GM10266 (cell line): ENCODE measurements around the gene DCAF7.

ENCODE experiments used
- DNase-seq: peaks from one replicate; pipeline ENCODE4 v3.0.0; 2012; ENCODE audit errors: extremely low spot score
- CTCF ChIP-seq: IDR thresholded peaks from 2 replicates; pipeline ENCODE4 v1.5.1; 2012; ENCODE audit warnings: mild to moderate bottlenecking, low read depth; ENCODE audit not compliant: control insufficient read depth, insufficient read depth; ENCODE audit errors: missing control alignments

Gene DCAF7

GRCh38 chr17:63540590-63540989 is 9.7 kb upstream of the DCAF7 start:
- no peak for TF ChIP-seq CTCF
- no peak for DNase-seq

- no peak for TF ChIP-seq CTCF
- DNase-seq: no peak
Observed at GRCh38 chr17:63542218-63542545, 8.1 kb upstream of the DCAF7 start.

GRCh38 chr17:63542942-63543821 is 7.1 kb upstream of the DCAF7 start:
- DNase-seq: no peak

GRCh38 chr17:63543822-63544420 is 6.4 kb upstream of the DCAF7 start:
- no peak for DNase-seq
- TF ChIP-seq CTCF: no peak

More at GRCh38 chr17:63542942-63543821, 7.1 kb upstream of the DCAF7 start:
- TF ChIP-seq CTCF: no peak

GRCh38 chr17:63544467-63545301 is 5.6 kb upstream of the DCAF7 start:
- TF ChIP-seq CTCF: no peak
- no peak for DNase-seq

GRCh38 chr17:63546308-63547082 is 3.8 kb upstream of the DCAF7 start:
- DNase-seq: no peak
- TF ChIP-seq CTCF: no peak
